HG02938 (cell line): Measurements from ENCODE around the gene PWP2.
A peak's percentile ranks its signal among the peaks of the same experiment; 100 is the strongest.
"Not testable (repeated sequence)": the region's sequence is repeated elsewhere in the genome, so short reads cannot be mapped to it uniquely, and the experiment has no call there.

Experiments used
- ATAC-seq: cut with Tn5 transposase; IDR thresholded peaks from one replicate; pipeline ENCODE4 v1.9.1; 2021; ENCODE audit warnings: mild to moderate bottlenecking, moderate library complexity; ENCODE audit not compliant: unreplicated experiment

The PWP2 gene

DNA sequence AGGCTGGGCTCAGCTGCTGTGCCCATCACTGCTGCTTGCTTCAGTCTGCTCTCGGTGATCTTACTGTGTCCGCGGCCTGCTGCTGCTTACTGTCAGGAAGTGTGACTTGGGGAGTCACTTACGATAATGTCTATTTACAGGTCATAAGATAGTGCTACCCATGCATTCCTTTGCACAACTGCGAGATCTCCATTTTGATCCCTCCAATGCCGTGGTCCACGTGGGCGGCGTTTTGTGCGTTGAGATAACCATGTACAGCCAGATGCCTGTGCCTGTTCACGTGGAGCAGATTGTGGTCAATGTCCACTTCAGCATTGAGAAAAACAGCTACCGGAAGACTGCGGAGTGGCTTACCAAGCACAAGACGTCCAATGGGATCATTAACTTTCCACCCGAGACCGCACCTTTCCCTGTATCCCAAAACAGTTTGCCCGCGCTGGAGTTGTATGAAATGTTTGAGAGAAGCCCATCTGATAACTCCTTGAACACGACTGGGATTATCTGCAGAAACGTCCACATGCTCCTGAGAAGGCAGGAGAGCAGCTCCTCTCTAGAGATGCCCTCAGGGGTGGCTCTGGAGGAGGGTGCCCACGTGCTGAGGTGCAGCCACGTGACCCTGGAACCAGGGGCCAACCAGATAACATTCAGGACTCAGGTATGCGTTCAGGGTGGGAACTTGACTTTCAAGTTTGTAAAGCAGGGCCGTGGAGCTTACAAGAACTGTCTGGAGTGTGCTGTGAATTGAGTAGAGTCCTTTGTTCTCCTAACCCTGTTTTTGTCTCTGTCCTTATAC, 24.4 kb upstream of the PWP2 start:
- no peak for ATAC-seq

DNA sequence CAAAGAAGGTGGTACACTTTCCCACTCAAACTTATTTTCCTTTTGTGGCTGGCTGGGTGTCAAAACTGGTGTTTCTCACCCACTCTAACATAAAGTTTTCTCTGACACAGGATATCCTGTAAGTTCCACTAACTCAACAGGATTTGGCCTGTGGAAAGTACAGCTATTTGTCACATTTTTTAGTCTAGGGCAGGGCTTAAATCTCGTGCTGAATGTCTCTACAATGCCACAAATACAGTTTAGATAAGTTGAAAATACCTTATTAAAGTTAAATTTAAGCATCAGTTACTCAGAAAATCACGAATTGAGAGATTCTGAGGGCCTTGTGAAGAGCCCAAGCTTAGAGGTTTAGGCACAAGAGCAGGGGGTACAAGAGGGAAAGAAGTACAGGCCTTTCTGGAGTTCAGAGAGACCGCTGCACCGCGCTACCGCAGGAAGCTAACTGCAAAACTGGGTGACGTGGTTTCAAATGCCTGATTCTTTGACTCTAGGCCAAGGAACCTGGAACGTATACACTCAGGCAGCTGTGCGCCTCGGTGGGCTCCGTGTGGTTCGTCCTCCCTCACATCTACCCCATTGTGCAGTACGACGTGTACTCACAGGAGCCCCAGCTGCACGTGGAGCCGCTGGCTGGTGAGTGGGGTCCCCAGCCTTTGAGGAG, 23.4 kb upstream of the PWP2 start:
- ATAC-seq = no peak

DNA sequence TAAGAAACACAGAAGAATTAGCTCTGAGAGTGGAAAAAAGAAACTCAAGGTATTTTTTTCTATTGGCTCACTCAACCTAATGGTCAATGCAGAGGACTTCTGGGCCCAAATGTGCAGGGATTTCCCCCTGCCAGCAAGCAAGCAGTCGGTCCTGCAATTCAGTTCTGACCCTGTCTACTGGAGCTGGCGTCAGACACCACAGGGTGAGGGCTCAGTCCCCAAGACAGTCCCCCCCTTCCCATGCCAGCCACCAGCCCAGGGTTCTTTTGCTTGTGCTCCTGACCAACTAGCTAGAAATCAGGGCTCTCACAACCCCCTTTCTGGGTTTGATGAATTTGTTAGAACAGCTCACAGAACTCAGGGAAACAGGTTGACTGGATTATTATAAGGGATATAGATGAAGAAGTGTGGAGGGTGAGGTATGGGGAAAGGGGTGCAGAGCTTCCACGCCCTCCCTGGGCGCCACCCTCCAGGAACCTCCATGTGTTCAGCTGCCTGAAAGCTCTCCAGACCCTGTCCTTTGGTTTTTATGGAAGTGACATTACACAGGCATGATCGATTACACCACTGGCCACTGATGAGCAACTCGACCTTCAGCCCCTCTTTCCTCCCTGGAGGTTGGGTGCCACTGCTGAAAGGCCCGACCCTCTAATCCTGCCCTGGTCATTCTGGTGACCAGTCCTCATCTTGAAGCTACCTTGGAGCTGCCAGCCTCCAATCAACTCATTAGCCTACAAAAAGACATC, 22.5 kb upstream of the PWP2 start:
- ATAC-seq = no peak

DNA sequence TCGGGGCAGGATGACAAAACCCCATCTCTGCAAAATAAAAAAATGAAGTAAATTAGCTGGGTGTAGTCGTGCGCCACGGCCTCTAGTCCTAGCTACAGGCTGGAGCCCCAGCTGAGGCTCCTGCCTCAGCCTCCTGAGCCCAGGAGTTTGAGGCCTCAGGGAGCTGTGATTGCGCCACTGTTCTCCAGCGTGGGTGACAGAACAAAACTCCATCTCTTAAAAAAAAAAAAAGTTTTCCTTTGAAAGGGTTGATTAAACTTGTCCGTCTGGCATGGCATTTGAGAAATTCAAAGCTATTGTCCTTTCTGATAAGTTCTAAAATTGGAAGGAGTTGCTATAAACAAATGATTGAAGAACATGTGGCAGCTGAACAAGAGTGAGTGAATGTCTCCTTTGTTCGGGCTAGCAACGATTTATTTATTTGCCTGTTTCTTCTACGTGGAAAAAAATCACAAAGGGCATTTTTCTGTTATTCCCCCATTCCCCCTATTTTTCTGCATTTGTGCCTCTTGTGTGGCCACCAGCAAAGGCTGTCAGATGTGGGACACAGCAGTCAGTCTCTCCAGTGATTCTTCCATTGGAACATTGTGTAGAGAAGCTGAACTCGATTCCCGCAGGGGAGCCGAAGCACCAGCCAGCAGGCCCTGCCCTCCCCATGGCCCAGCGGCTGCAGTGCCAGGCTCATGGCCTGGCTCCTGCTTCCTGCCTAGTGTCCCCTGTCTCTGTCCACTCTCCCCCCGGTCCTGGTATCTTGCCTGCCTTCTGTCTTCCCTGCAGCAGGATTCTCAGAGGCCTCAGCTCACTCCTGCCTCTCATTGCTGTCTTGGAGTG, 21.5 kb upstream of the PWP2 start:
- ATAC-seq = no peak

DNA sequence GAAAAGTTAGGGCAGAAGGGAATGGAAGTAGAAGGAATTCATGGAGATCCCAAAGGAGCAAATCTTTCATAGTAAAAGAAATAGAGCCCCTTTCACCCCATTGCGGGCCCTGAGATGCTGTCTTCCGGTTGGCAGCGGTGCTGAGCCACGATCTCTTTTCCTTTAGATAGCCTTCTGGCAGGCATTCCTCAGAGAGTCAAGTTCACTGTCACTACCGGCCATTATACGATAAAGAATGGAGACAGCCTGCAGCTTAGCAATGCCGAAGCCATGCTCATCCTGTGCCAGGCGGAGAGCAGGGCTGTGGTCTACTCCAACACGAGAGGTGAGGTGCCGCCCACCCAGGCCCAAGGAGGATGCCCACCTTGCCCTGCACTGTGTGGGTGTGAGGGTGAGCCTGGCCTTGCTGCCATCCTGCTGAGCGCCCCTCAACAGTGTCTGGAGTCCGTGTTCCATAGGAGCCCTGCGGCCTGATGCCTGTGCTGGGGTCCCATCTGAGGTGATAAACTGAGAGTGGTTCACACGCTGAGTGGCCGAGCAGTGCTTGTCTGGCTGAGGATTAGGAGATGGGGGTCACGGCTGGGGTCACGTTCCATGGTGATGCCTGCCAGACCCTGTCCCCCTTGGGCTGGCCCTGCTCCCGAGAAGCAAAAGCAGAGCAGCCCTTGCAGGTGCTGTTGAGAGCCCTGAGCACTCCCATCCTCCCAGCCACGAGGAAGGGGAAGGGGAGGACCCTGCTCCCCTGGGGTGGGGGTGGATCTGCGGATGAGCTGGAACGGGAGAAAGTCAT, 20.4 kb upstream of the PWP2 start:
- ATAC-seq = no peak

DNA sequence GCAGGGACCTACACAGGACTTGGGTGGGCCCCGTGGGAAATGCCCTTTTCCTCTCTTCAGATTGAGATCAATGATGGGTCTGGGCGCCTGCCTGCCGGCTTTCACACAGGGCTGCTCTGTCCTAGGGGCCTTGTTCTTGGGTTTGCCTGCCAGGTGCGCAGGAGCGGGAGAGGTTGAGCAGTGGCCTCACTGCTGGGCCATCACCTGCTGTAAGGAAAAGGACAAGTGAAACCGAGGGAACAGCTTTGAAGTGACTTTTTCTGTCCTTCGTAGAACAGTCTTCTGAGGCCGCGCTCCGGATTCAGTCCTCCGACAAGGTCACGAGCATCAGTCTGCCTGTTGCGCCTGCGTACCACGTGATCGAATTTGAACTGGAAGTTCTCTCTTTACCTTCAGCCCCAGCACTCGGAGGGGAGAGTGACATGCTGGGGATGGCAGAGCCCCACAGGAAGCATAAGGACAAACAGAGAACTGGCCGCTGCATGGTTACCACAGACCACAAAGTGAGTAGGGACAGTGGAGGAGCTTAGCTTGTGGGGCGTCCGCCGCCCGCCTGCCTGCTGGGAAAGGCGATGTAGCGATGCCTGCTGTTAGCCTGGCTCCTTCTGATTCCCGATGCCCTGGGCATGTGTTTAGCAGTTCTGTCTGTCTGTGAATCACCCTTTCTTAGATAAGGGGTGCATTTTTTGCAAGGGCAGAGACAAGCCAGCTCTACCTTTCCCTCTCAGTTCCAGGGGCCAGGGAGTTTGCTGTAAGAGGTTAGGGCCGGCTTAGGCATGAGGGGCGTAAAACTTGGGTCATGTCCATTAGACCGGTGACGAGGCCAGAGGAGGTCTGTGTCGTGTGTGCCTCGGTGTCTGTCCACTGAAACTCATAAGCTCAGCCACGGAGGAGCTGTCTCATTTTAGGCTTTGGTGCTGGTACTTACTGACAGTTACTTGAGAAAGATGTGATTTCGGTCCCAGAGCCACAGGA, 19.5 kb upstream of the PWP2 start:
- ATAC-seq = no peak

DNA sequence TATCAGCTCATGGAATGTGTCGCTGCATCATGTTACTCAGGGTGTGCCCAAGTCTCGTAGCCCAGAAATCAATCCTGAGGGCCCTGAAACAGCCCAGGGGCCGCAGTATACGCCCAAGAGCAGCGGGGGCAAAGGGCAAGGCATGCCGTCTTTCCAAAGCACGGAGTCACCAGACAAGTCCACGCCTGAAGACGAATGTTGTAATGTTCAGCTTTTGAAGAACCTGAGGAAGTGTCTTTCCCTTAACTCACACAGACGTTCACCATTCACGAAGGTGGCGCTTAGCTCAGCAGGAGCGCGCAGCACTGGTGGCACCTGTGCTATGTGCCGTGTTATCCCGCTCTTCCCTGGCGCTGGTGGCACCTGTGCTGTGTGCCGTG, 18.8 kb upstream of the PWP2 start:
- no peak for ATAC-seq

DNA sequence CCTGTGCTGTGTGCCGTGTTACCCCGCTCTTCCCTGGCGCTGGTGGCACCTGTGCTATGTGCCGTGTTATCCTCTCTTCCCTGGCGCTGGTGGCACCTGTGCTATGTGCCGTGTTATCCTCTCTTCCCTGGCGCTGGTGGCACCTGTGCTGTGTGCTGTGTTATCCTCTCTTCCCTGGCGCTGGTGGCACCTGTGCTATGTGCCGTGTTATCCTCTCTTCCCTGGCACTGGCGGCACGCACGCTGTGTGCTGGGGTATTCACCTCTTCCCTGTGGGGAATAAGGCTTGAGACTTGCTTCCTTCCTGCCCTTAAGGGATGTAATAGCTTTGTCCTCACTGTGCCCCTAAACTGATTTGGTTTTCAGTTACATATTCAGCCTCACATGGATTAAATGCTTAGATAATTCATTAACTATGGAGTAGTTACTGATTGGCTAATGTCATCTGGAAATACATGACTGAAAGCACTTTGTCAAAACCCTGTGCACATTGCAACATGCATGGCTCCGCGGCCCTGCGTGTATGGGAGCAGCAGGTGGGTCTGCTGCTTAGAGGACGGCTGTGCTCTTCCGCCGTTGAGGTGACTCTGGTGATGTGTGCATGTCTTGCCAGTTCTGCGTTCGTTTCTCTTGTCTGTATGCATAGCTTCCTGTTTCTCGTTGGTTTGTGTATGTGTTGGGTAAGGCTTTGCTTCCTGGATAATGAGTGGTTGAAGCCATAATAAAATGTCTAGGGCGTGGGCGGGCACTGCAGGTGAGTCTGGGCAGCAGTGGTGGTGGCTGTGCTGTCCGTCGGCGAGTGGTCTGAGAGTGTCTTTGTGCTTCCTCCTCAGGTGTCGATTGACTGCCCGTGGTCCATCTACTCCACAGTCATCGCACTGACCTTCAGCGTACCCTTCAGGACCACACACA, 17.9 kb upstream of the PWP2 start:
- ATAC-seq = no peak

DNA sequence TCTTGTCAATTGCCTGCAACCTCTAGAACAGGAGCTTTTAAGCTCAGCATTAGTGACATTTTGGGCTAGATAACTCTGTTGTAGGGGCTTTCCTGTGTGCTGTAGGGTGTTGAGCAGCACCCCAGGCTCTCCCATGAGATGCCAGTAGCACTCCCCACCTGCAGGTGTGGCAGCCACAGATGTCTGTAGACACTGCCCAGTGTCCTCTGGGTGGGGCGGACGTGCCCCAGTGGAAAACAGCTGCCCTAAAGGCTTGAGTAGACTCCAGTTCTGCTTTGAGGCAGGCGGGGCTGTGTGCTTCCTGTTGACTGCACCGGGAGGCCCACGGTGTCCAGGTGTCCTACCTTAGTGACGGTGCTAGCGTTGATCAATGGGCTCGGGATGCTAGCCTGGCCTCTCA, 16.9 kb upstream of the PWP2 start:
- no peak for ATAC-seq

DNA sequence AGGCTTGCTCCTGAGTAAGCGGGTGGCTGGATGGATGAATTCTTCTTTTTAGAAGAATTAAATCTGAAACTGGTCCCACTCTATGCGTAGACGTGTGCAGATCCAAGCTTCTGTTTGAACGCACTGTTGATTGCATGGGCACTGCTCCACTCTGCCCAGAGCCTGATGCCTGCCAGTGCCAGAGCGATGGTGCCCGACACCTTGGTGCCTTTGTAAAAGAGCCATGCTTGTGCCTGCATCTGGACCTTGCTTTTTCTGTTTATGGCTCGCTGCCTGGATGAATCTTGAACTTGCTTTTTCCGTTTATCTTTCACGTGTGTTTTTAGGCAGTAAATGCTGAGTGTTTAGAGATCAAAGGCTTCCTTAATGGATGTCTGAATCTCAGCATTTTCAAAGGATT, 15.0 kb upstream of the PWP2 start:
- no peak for ATAC-seq

DNA sequence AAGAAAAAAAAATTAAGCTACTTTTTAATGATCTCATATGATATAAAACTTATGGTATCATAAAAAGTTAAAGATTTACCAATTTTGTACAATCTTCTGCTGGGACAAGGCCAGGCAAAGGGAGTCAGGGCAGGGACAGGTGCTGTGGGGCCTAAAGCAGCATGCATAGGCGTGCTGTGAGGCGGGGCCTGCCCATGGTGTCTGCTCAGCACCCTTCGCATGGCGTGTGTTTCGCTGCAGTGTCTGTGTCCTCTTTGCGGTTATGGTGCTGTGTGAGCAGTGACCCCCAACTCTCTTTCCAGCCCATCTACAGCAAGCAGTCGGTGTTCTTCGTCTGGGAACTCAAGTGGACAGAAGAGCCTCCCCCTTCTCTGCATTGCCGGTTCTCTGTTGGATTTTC, 13.4 kb upstream of the PWP2 start:
- no peak for ATAC-seq

DNA sequence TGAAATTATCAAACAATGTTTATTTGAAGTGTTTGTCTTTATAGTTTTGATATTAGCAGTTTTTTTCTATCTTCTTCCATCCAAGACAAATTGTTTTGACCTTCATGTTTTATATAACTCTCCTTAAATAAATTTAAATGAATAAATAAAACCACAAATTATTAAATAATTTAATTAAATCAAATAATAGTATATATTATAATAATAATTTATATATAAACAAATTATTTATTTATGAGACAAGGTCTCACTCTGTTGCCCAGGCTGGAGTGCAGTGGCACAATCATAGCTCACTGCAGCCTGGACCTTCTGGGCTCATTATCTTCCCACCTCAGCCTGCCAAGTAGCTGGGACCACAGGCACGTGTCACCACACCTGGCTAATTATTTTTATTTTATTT, 12.4 kb upstream of the PWP2 start:
- ATAC-seq = no peak

DNA sequence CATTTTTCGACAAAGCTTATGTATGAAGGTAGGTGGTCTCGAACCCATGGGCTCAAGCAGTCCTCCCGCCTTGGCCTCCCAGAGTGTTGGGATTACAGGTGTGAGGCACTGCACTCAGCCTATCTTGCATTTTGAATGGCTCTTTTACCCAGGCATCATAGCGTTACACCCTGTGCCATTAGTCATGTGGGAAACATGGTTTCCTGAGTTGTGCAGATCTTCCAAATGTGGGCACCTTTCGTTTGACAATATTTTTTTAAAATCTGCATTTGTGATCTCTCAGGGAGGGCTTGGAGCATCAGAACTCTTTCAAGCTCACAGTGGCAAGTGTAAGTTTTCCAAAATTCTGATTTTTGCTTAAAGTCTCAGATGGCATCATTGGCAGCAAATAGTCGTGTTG, 8.7 kb upstream of the PWP2 start:
- not testable (repeated sequence) for ATAC-seq

DNA sequence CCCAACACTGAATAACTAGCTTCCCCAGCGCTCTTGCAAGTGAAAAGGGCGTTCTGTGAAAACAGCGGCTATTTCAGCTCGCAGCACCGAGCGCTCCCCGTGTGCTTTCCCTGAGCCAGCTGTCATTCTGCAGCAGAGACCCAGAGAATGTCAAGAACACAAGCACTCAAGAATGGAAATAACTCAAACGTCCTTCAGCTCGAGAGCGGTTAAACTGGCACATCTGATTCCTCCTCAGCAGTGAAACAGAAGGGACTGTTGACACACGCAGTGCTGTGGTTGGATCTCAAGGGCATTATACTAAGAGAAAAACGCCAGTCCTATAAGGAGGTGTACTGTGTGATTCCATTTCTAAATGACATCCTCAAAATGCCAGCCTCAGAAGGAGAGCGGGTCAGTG, 8.2 kb upstream of the PWP2 start:
- not testable (repeated sequence) for ATAC-seq

DNA sequence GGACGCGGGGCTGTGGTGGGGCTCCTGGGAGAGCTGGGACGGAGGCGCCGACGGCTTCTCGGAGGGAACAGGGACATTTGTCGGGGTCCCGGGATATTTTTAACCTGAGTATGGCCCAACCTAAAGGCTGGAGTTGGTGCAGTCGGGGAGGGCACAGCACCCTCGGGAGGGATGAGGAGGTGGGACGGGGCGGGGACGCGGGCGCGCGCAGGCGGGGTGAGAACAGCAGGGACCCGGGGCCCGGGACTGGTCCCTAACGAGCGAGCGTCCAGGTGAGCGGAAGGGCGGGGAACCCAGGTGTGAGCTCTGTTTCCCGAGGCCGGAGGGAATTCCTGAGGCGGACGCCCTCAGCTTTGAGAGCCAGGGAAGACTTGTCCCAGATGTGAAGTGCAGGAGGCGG, 390 bp downstream of the PWP2 start:
- peak; percentile 25 for ATAC-seq

DNA sequence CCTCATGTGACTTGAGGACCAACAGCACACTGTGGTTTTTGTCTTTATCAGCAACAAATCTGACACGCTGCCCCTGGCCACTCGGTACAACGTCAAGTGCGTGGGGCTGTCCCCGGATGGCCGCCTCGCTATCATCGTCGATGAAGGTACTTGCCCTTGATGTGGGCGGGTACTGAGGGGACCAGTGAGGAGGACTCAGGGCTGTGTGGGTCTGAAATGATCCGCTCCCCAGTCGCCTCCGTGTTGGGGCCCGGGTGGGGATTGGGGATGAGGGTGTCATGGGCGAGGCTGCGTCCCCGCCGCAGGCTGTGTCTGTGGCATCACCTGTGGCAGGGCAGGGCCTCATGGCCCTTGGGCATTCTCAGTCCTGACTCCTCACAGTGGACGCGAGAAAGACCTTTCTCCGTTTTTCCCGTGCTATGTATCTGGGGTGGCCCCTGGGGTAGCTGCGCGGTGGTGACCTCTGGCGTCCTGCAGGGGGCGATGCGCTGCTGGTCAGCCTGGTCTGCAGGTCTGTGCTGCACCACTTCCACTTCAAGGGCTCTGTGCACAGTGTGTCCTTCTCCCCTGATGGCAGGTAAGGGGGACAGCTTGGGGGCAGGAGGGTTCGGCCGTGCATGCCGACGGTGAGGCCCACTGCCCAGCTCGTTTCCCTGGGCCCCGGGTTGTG, 6.6 kb downstream of the PWP2 start:
- ATAC-seq = not testable (repeated sequence)

DNA sequence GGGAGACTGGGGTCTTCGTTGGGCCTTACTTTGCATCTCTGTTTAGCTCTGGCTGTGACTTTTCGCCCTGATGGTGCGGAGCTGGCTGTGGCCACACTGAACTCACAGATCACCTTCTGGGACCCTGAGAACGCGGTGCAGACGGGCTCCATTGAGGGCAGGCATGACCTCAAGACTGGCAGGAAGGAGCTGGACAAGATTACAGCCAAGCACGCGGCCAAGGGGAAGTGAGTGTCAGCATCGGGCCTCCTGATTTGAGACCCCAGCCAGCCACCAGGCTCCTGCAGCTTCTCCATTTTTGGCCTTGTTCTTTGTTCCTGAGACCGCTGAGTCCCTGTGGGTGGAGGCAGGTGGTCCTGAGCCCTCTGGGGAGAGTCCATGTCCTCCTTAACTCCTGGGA, 14.9 kb downstream of the PWP2 start:
- ATAC-seq = not testable (repeated sequence)

DNA sequence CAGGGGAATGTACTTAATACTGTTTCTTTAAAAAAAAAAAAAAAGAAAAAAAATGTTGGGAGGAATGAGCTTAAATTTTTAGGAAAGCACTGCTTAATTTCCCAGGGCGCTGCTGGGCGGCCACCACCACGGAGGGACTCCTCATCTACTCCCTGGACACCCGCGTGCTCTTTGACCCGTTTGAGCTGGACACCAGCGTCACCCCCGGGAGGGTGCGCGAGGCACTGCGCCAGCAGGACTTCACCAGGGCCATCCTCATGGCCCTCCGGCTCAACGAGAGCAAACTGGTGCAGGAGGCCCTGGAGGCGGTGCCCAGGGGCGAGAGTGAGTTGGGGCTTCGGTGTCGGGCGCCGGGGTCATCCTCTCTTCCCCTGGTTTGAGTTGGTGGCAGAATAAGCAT, 20.6 kb downstream of the PWP2 start:
- ATAC-seq = not testable (repeated sequence)
